ENCODE results near the gene CARS2. TPM values are rescaled to one million over a fixed set of nuclear protein-coding genes. Genes with fewer than 3 reads are reported as not detected.

Gene CARS2
- total and polyA plus RNA-seq, 2 of the 8 experiments (the other 6 are each of a cell fraction or from before 2014, with no cell fraction given), result 47.7 to 55.9 TPM

DNA sequence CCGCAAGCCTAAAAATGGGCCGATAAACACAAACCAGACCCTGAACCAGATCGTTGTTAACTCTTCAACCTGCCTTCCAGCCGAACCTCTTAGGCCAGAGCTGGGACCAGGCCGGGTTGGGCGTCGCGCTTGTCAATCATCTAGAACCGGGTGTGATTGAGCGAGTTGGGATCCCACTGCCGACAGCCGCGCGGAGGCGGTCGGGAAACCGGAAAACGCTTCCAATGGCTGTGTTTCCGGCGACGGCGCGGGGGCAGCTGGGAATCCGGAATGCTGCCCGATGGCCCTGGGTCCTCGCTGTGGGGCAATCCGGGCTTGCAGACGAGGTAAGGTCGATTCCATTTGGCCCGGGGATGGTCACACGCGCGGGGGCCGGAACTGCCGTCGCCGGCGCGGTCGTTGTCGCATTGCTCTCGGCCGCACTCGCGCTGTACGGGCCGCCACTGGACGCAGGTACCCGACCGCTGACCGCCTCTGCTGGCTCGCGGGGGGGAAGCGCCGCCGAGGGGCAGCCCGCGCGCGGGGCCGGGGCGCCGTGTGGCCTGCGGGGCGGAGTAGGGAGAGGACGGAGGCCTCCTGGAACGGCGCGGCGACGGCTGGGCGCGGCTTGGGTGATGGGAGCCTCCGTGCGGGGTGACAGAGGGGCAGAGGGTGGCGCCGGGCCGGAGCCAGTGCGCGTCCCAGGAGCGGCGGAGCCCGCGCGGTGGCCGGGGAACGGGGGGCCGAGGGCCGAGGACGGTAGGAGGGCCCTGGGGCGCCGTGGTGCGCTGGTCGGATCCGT is 90.4 kb downstream of the CARS2 start, which contains the start of gene NAXD:
TSS of gene NAXD (plus strand) at position 224 of the 781 bp plus-strand sequence. CDS start at position 281, 57 bp downstream.
- ChIA-PET CTCF (ENCODE audit: partially characterized antibody) (interaction anchor here (0.7 to 2.5 kb wide), 7 partner anchors 9 to 309 kb away, joined by 3 to 6 read pairs (median 3); no protein-coding TSS in a partner anchor), POLR2A (ENCODE audit: partially characterized antibody) (interaction anchor here (0.8 to 2.2 kb wide), 13 partner anchors 10 to 130 kb away, joined by 3 to 6 read pairs (median 4); no protein-coding TSS in a partner anchor)
- peak within 1 kb of the TSS; percentile 94 for H4K8ac ChIP-seq (ENCODE audit: extremely low read depth, insufficient read depth, low read length)
- peak within 1 kb of the TSS; percentile 22; the same call in 1 of the 2 replicates for H2BK5ac ChIP-seq (ENCODE audit: low read depth, low read length)
- no peak within 1 kb of the TSS for H3K23ac ChIP-seq (ENCODE audit: insufficient read length)
- H3K4me2 ChIP-seq (ENCODE audit: insufficient read depth in 1 of 2, low read depth in 2 of 2, low read length in 2 of 2), result peak within 1 kb of the TSS; percentile 79 to 99
- H3K36me3 ChIP-seq (ENCODE audit: control insufficient read depth in 2 of 4, insufficient read depth in 4 of 4, low read length in 3 of 4), result no peaks in the 10 kb centered on the region
- no peak within 1 kb of the TSS for H2BK20ac ChIP-seq (ENCODE audit: low read length)
- WGBS, 2 experiments (ENCODE audit: extremely low coverage in 1 of 2, insufficient coverage in 1 of 2, insufficient read length in 1 of 2, insufficient replicate concordance in 2 of 2, low coverage in 1 of 2, low lambda C conversion rate in 2 of 2, missing lambda C conversion rate in 1 of 2), result 5% methylated on average over 84 of the region's 95 CpGs; no CpG with 5 or more reads in 1 of the 2 experiments
- H3K27me3 ChIP-seq (replicated peaks in 1 of 4; ENCODE audit: control insufficient read depth in 3 of 4, extremely low read depth in 1 of 4, insufficient read depth in 3 of 4, low read length in 3 of 4), result peaks cover 0 to 2% (median 0%) of the 10 kb centered on the region in 4 experiments; a peak in 2 of 7 replicates
- peaks cover 8% of the 10 kb centered on the region; the same call in 1 of the 2 replicates for H3K79me1 ChIP-seq (ENCODE audit: low read depth, low read length)
- peak; percentile 63 to 91 for DNase-seq (ENCODE audit: low read depth in 1 of 2, low spot score in 2 of 2)
- H2AK5ac ChIP-seq (ENCODE audit: low read depth, low read length), result peak within 1 kb of the TSS; percentile 17; the same call in 1 of the 2 replicates
- H3K4me1 ChIP-seq (replicated peaks in 1 of 4; ENCODE audit: control insufficient read depth in 3 of 4, insufficient read depth in 4 of 4, low read length in 3 of 4), result peaks cover 5 to 16% (median 8%) of the 10 kb centered on the region in 4 experiments; a peak in 6 of 7 replicates
- peaks cover 9 to 18% of the 10 kb centered on the region in 2 experiments for H4K20me1 ChIP-seq (replicated peaks in 1 of 2; ENCODE audit: control insufficient read depth in 1 of 2, insufficient read depth in 2 of 2, low read length in 2 of 2)
- H2AFZ ChIP-seq (ENCODE audit: low read length), result peak within 1 kb of the TSS; percentile 37; the same call in 1 of the 2 replicates
- H3K9me3 ChIP-seq (ENCODE audit: insufficient read depth in 2 of 2, low read depth in 1 of 2, low read length in 1 of 2), result no peaks in the 10 kb centered on the region
- H3K23me2 ChIP-seq (ENCODE audit: low read depth, low read length), result peaks cover 7% of the 10 kb centered on the region; the same call in 1 of the 2 replicates
- peaks cover 13 to 45% of the 10 kb centered on the region in 2 experiments for H3K79me2 ChIP-seq (ENCODE audit: control insufficient read depth in 1 of 2, insufficient read depth in 2 of 2, low read length in 2 of 2)
- H3K56ac ChIP-seq (replicated peaks; ENCODE audit: insufficient read length, low read depth, low read length), result no peak within 1 kb of the TSS
- H2BK12ac ChIP-seq (ENCODE audit: low read depth, low read length), result peak within 1 kb of the TSS; percentile 4; the same call in 1 of the 2 replicates
- peak within 1 kb of the TSS; percentile 63 for H4K5ac ChIP-seq (ENCODE audit: insufficient read length, low read depth, low read length)
- FAIRE-seq, result peak; percentile 72
- H3K27ac ChIP-seq (ENCODE audit: low read depth, low read length), result peak within 1 kb of the TSS; percentile 52; the same call in 1 of the 2 replicates
- H3K4me3 ChIP-seq (ENCODE audit: extremely low read depth in 1 of 4, insufficient read depth in 2 of 4, low read depth in 3 of 4, low read length in 4 of 4), result peak within 1 kb of the TSS; percentile 67 to 90 (median 80)
- peak within 1 kb of the TSS; percentile 83 for H4K91ac ChIP-seq (replicated peaks; ENCODE audit: insufficient read length, low read length)
- no peak within 1 kb of the TSS for H2BK120ac ChIP-seq (replicated peaks; ENCODE audit: low read depth, low read length)
- peak within 1 kb of the TSS; percentile 53 to 93 (median 66) for H3K9ac ChIP-seq (replicated peaks in 1 of 4; ENCODE audit: extremely low read depth in 1 of 4, low read depth in 3 of 4, low read length in 3 of 4)
- peak within 1 kb of the TSS; percentile 82 for H3K18ac ChIP-seq (ENCODE audit: extremely low read depth, low read length)
- no peak within 1 kb of the TSS for H3K14ac ChIP-seq (ENCODE audit: insufficient read length)
- H2BK15ac ChIP-seq (ENCODE audit: low read length), result peak within 1 kb of the TSS; percentile 19; the same call in 1 of the 2 replicates
- H3K4ac ChIP-seq (replicated peaks; ENCODE audit: insufficient read length, low read depth, low read length), result no peak within 1 kb of the TSS
- no peak for TF ChIP-seq GTF2F1 (IDR thresholded peaks at IDR 0.05; ENCODE audit: borderline replicate concordance, low read depth, low read length)
- peak; percentile 79 for TF ChIP-seq ASH2L (IDR thresholded peaks at IDR 0.05; ENCODE audit: low read length)
- no peak for TF ChIP-seq CBX8 (IDR thresholded peaks at IDR 0.05; ENCODE audit: borderline replicate concordance, low read depth, low read length)
- TF ChIP-seq BRCA1 (IDR thresholded peaks at IDR 0.05; ENCODE audit: low read depth, low read length), result no peak
- no peak for TF ChIP-seq SRF (IDR thresholded peaks at IDR 0.05; ENCODE audit: low read depth, low read length)
- no peak for TF ChIP-seq SIX5 (IDR thresholded peaks at IDR 0.05; ENCODE audit: low read depth, low read length)
- TF ChIP-seq CEBPB (IDR thresholded peaks at IDR 0.05; ENCODE audit: low read depth, low read length), result 0 out of 2 replicates have a peak, but pooled peaks have one; percentile 20
- no peak for TF ChIP-seq JUN (IDR thresholded peaks at IDR 0.05; ENCODE audit: low read depth, low read length)
- TF ChIP-seq, protein P1, sequence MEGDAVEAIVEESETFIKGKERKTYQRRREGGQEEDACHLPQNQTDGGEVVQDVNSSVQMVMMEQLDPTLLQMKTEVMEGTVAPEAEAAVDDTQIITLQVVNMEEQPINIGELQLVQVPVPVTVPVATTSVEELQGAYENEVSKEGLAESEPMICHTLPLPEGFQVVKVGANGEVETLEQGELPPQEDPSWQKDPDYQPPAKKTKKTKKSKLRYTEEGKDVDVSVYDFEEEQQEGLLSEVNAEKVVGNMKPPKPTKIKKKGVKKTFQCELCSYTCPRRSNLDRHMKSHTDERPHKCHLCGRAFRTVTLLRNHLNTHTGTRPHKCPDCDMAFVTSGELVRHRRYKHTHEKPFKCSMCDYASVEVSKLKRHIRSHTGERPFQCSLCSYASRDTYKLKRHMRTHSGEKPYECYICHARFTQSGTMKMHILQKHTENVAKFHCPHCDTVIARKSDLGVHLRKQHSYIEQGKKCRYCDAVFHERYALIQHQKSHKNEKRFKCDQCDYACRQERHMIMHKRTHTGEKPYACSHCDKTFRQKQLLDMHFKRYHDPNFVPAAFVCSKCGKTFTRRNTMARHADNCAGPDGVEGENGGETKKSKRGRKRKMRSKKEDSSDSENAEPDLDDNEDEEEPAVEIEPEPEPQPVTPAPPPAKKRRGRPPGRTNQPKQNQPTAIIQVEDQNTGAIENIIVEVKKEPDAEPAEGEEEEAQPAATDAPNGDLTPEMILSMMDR (IDR thresholded peaks at IDR 0.05; ENCODE audit: control extremely low read depth in 1 of 3, insufficient read depth in 1 of 3, low read depth in 1 of 3, low read length in 3 of 3), result no peak

Data from H1 (cell line).